ENCODE data around the gene CYP3A4.

Gene CYP3A4

GRCh38 chr7:99791021-99791420 lies 7.0 kb upstream of the CYP3A4 start:
- Histone ChIP-seq H3K36me3 (ENCODE audit: control insufficient read depth in 2 of 2, insufficient read depth in 1 of 2, low read length in 2 of 2) (no peaks in the 10 kb centered on the region), H3K4me3 (ENCODE audit: low read depth, low read length) (no peak overlapping the region), H3K4me1 (ENCODE audit: control insufficient read depth, insufficient read depth, low read length) (no peaks in the 10 kb centered on the region), H3K27ac (ENCODE audit: extremely low read depth, low read depth, low read length) (no peak overlapping the region), H3K9me3 (ENCODE audit: control insufficient read depth, insufficient read depth, low read depth, low read length) (no peaks in the 10 kb centered on the region)
- ChIA-PET POLR2A (no interaction called here), CTCF (interaction anchor here (1.0 kb wide), 1 partner anchor 11 kb away, joined by 3 read pairs; no protein-coding TSS in a partner anchor)
- no peak for TF ChIP-seq ZNF544 (tag by site-specific recombination; IDR thresholded peaks at IDR 0.05)
- no peak for TF ChIP-seq ZNF157 (tag by site-specific recombination; IDR thresholded peaks at IDR 0.05)
- TF ChIP-seq ZNF324 (tag by site-specific recombination; IDR thresholded peaks at IDR 0.05), result no peak
- no peak for TF ChIP-seq ZNF768 (tag by site-specific recombination; IDR thresholded peaks at IDR 0.05)

- ChIA-PET POLR2A (no interaction called here), CTCF (no interaction called here)
- no peaks in the 10 kb centered on the region for H3K36me3 ChIP-seq (ENCODE audit: control insufficient read depth in 2 of 2, insufficient read depth in 1 of 2, low read length in 2 of 2)
- no peak overlapping the region for H3K27ac ChIP-seq (ENCODE audit: extremely low read depth, low read depth, low read length)
- no peak overlapping the region for H3K4me3 ChIP-seq (ENCODE audit: low read depth, low read length)
- H3K9me3 ChIP-seq (ENCODE audit: control insufficient read depth, insufficient read depth, low read depth, low read length), result no peaks in the 10 kb centered on the region
- TF ChIP-seq ZNF529 (tag by site-specific recombination; IDR thresholded peaks at IDR 0.05; ENCODE audit: insufficient replicate concordance), result no peak
- no peak for TF ChIP-seq ZFP3 (tag by site-specific recombination; IDR thresholded peaks at IDR 0.05; ENCODE audit: low read depth)
- no peak for TF ChIP-seq ZNF670 (tag by site-specific recombination; IDR thresholded peaks at IDR 0.05; ENCODE audit: low read depth)
- TF ChIP-seq, protein P1, sequence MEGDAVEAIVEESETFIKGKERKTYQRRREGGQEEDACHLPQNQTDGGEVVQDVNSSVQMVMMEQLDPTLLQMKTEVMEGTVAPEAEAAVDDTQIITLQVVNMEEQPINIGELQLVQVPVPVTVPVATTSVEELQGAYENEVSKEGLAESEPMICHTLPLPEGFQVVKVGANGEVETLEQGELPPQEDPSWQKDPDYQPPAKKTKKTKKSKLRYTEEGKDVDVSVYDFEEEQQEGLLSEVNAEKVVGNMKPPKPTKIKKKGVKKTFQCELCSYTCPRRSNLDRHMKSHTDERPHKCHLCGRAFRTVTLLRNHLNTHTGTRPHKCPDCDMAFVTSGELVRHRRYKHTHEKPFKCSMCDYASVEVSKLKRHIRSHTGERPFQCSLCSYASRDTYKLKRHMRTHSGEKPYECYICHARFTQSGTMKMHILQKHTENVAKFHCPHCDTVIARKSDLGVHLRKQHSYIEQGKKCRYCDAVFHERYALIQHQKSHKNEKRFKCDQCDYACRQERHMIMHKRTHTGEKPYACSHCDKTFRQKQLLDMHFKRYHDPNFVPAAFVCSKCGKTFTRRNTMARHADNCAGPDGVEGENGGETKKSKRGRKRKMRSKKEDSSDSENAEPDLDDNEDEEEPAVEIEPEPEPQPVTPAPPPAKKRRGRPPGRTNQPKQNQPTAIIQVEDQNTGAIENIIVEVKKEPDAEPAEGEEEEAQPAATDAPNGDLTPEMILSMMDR (tag by site-specific recombination; IDR thresholded peaks at IDR 0.05), result no peak
- no peak for TF ChIP-seq ZNF341 (tag by site-specific recombination; IDR thresholded peaks at IDR 0.05; ENCODE audit: low read depth)
- no peak for TF ChIP-seq ZNF768 (tag by site-specific recombination; IDR thresholded peaks at IDR 0.05)
- TF ChIP-seq ZNF121 (tag by site-specific recombination; IDR thresholded peaks at IDR 0.05), result no peak
- TF ChIP-seq ZXDB (tag by site-specific recombination; IDR thresholded peaks at IDR 0.05), result no peak
- TF ChIP-seq ZNF175 (tag by site-specific recombination; IDR thresholded peaks at IDR 0.05), result no peak
- H3K4me1 ChIP-seq (ENCODE audit: control insufficient read depth, insufficient read depth, low read length), result no peaks in the 10 kb centered on the region
These were observed 6.4 kb upstream of the CYP3A4 start for GRCh38 chr7:99790407-99790806.

DNA sequence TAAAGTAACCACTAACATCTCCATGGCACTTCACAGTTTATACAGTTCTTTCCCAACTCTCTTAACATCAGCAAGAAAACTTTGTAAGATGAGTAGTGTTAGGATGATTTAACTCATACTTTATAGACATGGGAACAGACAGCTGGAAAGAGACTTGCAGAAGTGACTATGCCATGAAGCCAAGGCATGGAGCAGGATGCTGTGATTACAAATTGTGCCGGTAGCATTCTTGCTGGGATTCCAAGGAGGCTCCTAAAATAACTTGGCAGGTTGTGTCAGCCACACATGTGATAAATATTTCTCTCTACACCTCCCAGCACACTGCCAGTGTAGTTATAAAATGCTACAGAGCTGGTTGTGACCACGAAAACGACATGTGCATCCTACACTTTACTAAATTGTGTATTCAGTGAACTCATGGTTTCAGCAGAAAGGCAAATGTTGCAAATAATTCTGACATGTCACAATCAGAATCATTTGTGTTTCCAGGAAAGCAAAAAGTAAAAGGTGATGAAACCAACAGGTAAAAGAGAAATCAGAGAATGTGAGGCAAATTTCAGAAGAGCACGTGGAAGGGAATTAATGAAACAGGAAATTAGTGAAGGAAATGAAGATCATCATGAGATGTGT lies 5.6 kb upstream of the CYP3A4 start:
- POLR2A ChIA-PET, result no interaction called here
- CTCF ChIA-PET, result no interaction called here
- no peak overlapping the region for H3K4me3 ChIP-seq (ENCODE audit: low read depth, low read length)
- no peaks in the 10 kb centered on the region for H3K36me3 ChIP-seq (ENCODE audit: control insufficient read depth in 2 of 2, insufficient read depth in 1 of 2, low read length in 2 of 2)
- no peaks in the 10 kb centered on the region for H3K4me1 ChIP-seq (ENCODE audit: control insufficient read depth, insufficient read depth, low read length)
- no peak overlapping the region for H3K27ac ChIP-seq (ENCODE audit: extremely low read depth, low read depth, low read length)
- no peaks in the 10 kb centered on the region for H3K9me3 ChIP-seq (ENCODE audit: control insufficient read depth, insufficient read depth, low read depth, low read length)
- TF ChIP-seq ZNF585B (tag by site-specific recombination; IDR thresholded peaks at IDR 0.05) (no peak), ZFP69B (tag by site-specific recombination; IDR thresholded peaks at IDR 0.05) (no peak), ZNF37A (tag by site-specific recombination; IDR thresholded peaks at IDR 0.05) (no peak), GFI1B (tag by site-specific recombination; IDR thresholded peaks at IDR 0.05) (no peak), ZNF280D (tag by site-specific recombination; IDR thresholded peaks at IDR 0.05) (no peak), ZBTB21 (tag by site-specific recombination; IDR thresholded peaks at IDR 0.05) (no peak), ZNF24 (tag by site-specific recombination; IDR thresholded peaks at IDR 0.05) (no peak), ZNF394 (tag by site-specific recombination; IDR thresholded peaks at IDR 0.05; ENCODE audit: borderline replicate concordance) (no peak), HOXA7 (CRISPR knock-in tag; IDR thresholded peaks at IDR 0.05; ENCODE audit: borderline replicate concordance) (no peak), ZFP41 (tag by site-specific recombination; IDR thresholded peaks at IDR 0.05; ENCODE audit: borderline replicate concordance) (no peak), SP2 (tag by site-specific recombination; IDR thresholded peaks at IDR 0.05) (no peak)
- TF ChIP-seq, protein P2, sequence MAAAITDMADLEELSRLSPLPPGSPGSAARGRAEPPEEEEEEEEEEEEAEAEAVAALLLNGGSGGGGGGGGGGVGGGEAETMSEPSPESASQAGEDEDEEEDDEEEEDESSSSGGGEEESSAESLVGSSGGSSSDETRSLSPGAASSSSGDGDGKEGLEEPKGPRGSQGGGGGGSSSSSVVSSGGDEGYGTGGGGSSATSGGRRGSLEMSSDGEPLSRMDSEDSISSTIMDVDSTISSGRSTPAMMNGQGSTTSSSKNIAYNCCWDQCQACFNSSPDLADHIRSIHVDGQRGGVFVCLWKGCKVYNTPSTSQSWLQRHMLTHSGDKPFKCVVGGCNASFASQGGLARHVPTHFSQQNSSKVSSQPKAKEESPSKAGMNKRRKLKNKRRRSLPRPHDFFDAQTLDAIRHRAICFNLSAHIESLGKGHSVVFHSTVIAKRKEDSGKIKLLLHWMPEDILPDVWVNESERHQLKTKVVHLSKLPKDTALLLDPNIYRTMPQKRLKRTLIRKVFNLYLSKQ (tag by site-specific recombination; IDR thresholded peaks at IDR 0.05; ENCODE audit: borderline replicate concordance), result no peak
- TF ChIP-seq, protein P3, sequence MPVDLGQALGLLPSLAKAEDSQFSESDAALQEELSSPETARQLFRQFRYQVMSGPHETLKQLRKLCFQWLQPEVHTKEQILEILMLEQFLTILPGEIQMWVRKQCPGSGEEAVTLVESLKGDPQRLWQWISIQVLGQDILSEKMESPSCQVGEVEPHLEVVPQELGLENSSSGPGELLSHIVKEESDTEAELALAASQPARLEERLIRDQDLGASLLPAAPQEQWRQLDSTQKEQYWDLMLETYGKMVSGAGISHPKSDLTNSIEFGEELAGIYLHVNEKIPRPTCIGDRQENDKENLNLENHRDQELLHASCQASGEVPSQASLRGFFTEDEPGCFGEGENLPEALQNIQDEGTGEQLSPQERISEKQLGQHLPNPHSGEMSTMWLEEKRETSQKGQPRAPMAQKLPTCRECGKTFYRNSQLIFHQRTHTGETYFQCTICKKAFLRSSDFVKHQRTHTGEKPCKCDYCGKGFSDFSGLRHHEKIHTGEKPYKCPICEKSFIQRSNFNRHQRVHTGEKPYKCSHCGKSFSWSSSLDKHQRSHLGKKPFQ (tag by site-specific recombination; IDR thresholded peaks at IDR 0.05), result no peak

All from HEK293 (cell line).